NCI-H1092 (cell line): ENCODE data around the gene SFXN5.

ENCODE experiments used
- DNase-seq: peaks from one replicate; lab custom pipeline; 2025; lab: John Stamatoyannopoulos, UW

Gene SFXN5

GRCh38 chr2:73018188-73018825 is 53.2 kb downstream of the SFXN5 start:
- DNase-seq = no peak

- no peak for DNase-seq
Measured at GRCh38 chr2:73013936-73014335, 57.6 kb downstream of the SFXN5 start.

GRCh38 chr2:73009177-73009839 is 62.2 kb downstream of the SFXN5 start:
- no peak for DNase-seq

DNA sequence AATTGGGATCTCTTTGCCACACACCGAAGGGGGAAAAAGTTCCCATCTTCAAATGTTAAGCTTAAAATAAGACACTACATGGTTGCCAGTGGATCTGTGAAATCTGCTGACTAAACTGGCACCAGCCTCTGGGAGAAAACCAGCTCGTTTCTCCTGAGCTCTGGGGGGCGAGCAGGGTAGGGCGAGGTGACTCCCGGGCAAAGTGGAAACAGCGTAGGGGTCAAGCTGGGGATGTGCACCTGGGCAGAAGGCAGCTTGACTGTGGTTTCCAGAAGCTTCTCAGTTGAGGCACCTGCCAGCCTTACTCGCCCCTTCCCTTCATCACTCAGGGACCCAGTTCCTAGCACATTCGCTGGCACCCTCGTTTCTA is 62.8 kb downstream of the SFXN5 start:
- DNase-seq = no peak

DNA sequence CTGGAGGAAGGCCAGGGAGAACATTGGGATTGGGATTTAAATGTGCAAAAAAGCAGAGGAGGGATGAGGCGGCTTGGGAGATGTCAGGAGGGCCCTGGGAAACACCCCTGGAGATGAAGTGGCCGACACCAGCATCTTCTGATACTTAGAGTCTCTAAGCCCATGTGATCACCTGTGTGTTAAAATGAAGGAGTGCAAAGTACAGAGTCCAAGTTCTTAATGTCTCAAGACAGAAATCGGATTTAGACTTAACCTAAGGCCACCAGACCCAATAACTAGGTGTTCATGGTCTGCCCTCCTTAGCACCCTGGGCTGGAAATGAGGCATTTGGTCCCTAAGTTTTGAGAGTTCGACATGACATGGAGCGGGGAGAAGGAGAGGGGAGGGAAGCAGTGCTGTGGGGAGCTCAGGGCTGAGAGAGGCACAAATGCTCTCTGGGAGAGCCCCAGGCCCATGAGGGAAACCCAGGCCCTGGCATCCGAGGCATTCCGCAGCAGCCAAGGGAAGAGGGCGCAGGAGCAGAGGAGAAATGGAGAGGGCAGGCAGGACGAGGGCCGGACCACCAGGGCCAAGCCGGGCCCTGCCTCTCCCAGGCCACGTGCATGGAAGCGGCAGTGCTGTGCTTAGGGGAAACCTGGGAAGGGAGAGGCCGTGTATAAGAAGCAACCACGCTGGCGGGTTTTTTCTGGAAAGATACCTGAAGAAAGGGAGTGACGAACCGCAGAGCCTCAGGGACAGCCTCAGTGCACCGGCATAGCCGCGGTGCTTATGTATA is 63.3 kb downstream of the SFXN5 start:
- no peak for DNase-seq

DNA sequence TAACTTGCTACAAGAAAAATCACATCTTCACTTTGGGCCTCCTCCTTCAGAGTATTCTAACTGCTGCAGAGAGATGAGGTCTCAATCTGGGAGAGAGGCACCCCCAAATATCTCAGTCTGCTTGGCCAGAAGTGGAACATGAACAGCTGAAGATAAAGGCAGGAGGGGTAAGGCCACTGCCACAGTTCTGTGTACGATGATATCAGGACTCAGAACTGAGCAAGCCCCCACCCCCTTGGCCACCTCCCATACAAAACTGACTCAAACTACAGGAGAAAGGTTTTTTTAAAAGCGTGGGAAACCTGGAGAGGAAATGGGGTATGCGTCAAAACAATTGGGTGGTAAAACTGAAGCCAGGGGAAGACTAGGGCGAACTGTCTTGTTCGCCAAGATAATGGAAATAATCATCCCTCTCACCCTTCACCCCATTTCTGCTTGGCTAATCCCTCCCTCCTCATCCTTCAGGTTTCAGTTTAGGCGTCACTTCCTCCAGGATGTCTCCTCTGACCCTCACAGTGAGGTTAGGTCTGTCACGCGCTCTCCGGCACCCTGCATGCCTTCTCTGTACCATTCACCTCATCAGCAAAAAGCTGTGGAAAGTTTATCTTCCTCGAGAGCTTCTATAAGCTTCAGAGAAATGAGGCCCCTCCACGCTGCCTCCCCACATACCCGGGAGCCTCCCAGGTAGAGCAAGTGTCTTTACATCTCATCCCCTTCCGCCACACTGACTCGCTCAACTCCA is 64.4 kb downstream of the SFXN5 start:
- DNase-seq = no peak

DNA sequence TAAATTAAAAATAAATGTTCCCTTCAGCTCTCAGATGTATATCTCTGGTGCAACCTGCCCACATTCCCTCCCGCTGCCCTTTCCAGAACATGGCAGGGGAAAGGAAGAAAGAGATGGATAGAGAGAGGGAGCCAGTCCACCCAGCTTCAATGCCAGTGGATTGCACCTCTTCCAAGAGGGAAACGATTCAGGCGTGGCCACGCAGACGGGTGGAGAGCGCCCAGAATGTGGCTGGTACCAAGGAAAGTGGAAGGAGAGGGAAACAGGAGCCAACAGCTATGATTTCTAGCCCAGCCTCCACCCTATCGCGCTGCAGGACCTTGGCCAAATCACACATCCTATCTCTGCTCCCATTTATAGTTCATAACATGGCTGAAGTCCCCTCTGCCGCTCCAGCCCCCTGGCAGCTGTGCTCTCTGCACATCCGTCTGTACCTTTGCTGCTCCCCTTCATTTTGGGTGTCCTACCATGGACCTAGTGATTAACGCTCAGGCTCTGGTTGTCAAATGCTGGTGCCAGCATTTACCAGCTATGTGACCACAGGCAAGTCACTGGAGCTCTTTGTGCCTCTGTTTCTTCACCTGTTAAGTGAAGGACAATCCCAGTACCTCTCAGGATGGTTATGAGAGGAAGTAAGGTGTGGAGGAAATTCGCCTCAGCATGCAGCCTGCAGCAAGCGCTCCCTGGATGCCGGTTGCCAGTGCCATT is 66.5 kb downstream of the SFXN5 start:
- no peak for DNase-seq

DNA sequence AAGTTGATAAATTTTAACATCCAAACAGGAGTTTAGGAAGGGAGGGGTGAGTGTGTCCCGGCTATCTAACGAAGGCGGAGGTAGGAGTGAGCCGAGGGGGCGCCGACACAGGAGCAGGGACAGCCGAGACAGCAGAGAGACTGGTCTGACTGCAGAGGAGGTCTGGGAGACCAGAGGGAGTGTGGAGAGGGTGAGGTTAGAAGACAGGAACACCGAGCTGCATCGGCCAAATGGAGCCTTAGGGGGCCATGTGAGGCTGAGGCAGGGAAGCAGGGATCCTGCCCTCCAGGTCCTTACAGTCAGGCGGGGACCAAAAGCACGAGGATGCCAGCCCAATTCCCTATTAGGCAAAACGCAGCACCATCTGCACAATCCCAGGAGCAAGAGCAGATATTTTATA is 67.0 kb downstream of the SFXN5 start:
- no peak for DNase-seq

DNA sequence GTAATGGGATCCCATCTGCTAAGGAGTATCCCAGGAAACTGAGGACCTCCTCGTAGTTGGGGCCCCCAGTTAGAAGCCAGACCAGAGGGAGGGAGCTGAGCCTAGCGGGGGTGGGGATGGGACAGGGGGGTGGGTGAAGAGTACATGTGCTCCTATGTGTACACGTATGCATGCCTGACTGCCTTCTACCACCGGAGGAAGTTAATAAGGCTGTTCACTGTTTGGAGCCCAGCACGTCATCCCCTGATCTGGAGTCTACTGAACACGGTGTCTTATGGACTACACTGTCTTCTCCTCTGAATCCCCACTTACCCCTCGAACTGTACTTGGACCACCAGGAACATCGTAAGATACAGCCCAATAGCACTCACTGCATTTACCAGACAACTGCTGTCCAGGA is 68.5 kb downstream of the SFXN5 start:
- no peak for DNase-seq

- no peak for DNase-seq
Measured at GRCh38 chr2:73000808-73001570, 70.5 kb downstream of the SFXN5 start.

GRCh38 chr2:72999729-73000725 is 71.5 kb downstream of the SFXN5 start:
- DNase-seq = no peak

- DNase-seq = no peak
Measured at GRCh38 chr2:72998724-72999123, 72.8 kb downstream of the SFXN5 start.

- DNase-seq = no peak
Measured at GRCh38 chr2:72998234-72998651, 73.3 kb downstream of the SFXN5 start.

- no peak for DNase-seq
Measured at GRCh38 chr2:72996117-72996502, 75.4 kb downstream of the SFXN5 start.

DNA sequence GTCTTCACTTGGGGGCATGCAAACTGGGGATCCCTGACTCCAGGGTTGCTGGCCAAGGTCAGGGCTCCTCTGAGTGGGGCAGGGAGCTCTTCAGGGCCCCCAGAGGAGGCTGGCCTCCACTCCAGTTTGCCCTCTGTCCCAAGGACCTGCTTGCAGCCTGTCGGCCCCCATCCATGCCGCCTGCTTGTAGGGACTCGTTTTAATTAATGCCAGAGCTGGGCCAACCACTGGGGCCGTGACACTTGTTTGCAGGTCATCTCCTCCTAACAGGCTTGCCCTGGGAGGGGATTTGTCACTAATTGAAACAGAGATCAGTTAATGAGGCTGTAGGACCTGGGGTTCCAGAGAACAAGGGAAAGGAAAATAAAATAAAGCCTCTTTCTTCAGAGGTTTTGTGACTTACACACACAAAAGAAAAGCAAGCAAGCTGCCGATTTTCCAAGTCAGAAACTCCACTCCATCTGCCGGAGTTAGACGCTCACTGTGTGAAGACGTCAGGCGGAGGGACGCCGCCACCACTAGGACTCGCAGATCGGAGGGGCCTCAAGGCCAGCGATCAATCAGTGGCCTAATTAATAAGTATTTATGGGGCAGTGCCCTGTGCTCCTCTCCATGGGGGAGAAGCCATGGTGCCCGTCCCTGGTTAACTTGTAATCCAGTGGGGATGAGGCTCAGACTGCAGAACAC is 75.9 kb downstream of the SFXN5 start:
- DNase-seq = no peak

DNA sequence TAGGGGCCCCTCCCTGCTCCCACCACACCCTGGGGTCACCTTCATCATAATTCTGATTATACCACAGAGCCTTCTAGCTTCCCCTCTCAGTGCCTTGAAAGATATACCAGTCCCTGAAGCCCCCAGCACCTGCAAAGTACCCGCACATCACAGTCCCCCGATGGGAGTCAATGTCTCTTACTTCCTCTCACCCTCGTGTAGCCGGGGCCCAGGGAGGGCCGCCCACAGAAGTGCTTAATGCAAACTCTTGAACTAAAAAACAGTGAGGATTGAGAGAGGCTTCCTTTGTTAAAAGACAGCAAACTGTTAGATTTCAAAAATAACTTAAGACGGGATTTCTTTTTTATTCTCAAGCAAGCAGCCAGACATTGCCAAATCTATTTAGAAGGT is 76.5 kb downstream of the SFXN5 start:
- DNase-seq = no peak

- DNase-seq = no peak
Measured at GRCh38 chr2:72994282-72994990, 77.1 kb downstream of the SFXN5 start.

DNA sequence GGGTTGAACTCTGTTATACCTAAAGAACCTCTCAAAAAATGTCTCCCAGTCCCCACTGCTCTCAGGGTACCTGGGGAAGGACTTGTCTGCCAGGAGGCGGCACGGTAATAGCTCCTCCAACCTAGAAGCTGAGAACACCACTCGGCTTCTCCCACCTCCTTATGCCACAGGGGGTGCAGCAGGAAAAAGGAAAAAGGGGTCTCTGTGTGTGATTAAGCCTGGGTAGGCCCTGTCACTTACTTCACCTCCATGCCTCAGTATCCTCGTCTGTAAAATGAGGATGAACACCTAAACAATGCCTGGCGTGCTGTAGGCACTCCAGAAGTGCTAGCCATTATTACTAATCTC is 77.6 kb downstream of the SFXN5 start:
- no peak for DNase-seq
